Esophagus squamous epithelium (tissue), 5 donors: ENCODE measurements around the gene EFHC1. TPM values are rescaled to one million over a fixed set of nuclear protein-coding genes. Genes with fewer than 3 reads are reported as not detected.

ENCODE experiments used
- DNase-seq: peaks from one replicate; lab custom pipeline; 2025; lab: John Stamatoyannopoulos, UW
- H3K27ac ChIP-seq, 4 donors: fragments of 200-600 bp; sonication (generic); one replicate each; pipeline ENCODE4 v1.5.1; 2016 to 2019; ENCODE audit warnings: mild to moderate bottlenecking in 1 of 4
- H3K27me3 ChIP-seq, 4 donors: fragments of 200-600 bp; sonication (generic); 1 replicate in 3 of 4; 2 replicates in 1 of 4; pipeline versions ENCODE4 v1.5.1 to v1.6.0; 2017 to 2021; ENCODE audit warnings: antibody characterized with exemption in 1 of 4
- H3K36me3 ChIP-seq, 3 donors: fragments of 200-600 bp; sonication (generic); one replicate each; pipeline ENCODE4 v1.5.1; 2016 to 2019
- H3K4me1 ChIP-seq, 3 donors: fragments of 200-600 bp; sonication (generic); one replicate each; pipeline ENCODE4 v1.5.1; 2017 to 2019
- H3K4me3 ChIP-seq, 4 donors: fragments of 200-600 bp; sonication (generic); 1 replicate in 3 of 4; 2 replicates in 1 of 4; pipeline ENCODE4 v1.5.1; 2016 to 2019; ENCODE audit warnings: mild to moderate bottlenecking in 2 of 4, moderate library complexity in 1 of 4
- H3K9me3 ChIP-seq, 3 donors: fragments of 200-600 bp; sonication (generic); one replicate each; pipeline ENCODE4 v1.5.1; 2016 to 2019
- POLR2A ChIP-seq, 4 donors: fragments of 450-650 bp; IDR thresholded peaks; one replicate each; pipeline ENCODE4 v1.6.1; 2017; ENCODE audit warnings: antibody characterized with exemption in 4 of 4, mild to moderate bottlenecking in 4 of 4, moderate library complexity in 3 of 4
- WGBS, 2 donors: methylation state at CpG; one replicate each; pipeline ENCODE4 v1.1.5; 2018; 5-methylcytosine and 5-hydroxymethylcytosine counted together
- intact Hi-C: fragments of 100-400 bp; cut with DNase I; formaldehyde crosslinking; loops from one replicate; pipeline ENCODE4 v1.15.0; 2022
- total RNA-seq, 4 donors: library from RNA; depleted of rRNA; stranded (reverse); fragments of >200 nt; gene quantifications; one replicate each; pipeline ENCODE4 v1.1.0, GENCODE V29; 2016
- TF ChIP-seq, protein P1 (sequence below), 6 experiments: fragments of 450-650 bp in 4 of 6; fragments of 200-600 bp in 2 of 6; sonication (generic) in 2 of 6; IDR thresholded peaks; one replicate each; pipeline ENCODE4 v1.5.1; 2016 to 2019; ENCODE audit warnings: antibody characterized with exemption in 6 of 6, mild to moderate bottlenecking in 4 of 6, moderate library complexity in 4 of 6
- donor health status: DM: yes; HTN: yes; CAD: no.

The EFHC1 gene
- total RNA-seq, 4 donors from 2014 or later, result 4.0 to 17.5 (median 9.9) TPM

GRCh38 chr6:52532457-52532856, 112.3 kb downstream of the EFHC1 start:
- TF ChIP-seq POLR2A (IDR thresholded peaks at IDR 0.05), result no peak
- TF ChIP-seq, protein P1, sequence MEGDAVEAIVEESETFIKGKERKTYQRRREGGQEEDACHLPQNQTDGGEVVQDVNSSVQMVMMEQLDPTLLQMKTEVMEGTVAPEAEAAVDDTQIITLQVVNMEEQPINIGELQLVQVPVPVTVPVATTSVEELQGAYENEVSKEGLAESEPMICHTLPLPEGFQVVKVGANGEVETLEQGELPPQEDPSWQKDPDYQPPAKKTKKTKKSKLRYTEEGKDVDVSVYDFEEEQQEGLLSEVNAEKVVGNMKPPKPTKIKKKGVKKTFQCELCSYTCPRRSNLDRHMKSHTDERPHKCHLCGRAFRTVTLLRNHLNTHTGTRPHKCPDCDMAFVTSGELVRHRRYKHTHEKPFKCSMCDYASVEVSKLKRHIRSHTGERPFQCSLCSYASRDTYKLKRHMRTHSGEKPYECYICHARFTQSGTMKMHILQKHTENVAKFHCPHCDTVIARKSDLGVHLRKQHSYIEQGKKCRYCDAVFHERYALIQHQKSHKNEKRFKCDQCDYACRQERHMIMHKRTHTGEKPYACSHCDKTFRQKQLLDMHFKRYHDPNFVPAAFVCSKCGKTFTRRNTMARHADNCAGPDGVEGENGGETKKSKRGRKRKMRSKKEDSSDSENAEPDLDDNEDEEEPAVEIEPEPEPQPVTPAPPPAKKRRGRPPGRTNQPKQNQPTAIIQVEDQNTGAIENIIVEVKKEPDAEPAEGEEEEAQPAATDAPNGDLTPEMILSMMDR (IDR thresholded peaks at IDR 0.05), result no peak
- Histone ChIP-seq H3K27me3 (no peaks in the 10 kb centered on the region), H3K4me3 (no peak overlapping the region), H3K27ac (no peak overlapping the region), H3K4me1 (peaks cover 0 to 15% (median 8%) of the 10 kb centered on the region in 3 donors), H3K36me3 (peaks cover 0 to 23% (median 0%) of the 10 kb centered on the region in 3 donors), H3K9me3 (no peaks in the 10 kb centered on the region)
- 82 to 89% methylated on average over 2 of the region's 2 CpGs for WGBS, 2 donors
- intact Hi-C loops, result no loop called here
- no peak for DNase-seq

DNA sequence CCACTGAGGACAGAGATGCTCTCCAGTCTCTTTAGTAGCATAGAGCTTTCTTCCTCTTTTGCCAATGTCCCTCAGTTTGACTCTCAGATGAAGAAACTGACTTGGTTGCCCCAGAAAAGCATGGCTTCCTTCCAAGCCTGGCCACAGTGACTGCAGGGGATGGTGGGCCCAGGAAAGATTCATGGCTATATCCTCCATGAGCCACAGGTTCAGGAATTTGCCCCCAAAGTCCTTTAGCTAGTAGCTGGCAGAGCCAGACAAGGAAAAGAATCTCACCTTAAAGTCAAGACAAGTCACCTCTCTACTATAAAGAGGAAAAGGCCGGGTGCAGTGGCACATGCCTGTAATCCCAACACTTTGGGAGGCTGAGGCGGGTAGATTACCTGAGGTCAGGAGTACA, 113.3 kb downstream of the EFHC1 start:
- Histone ChIP-seq H3K9me3 (no peaks in the 10 kb centered on the region), H3K4me3 (no peak overlapping the region), H3K27me3 (no peaks in the 10 kb centered on the region), H3K4me1 (peaks cover 0 to 25% (median 18%) of the 10 kb centered on the region in 3 donors), H3K36me3 (peaks cover 0 to 23% (median 0%) of the 10 kb centered on the region in 3 donors), H3K27ac (no peak overlapping the region)
- intact Hi-C loops, result no loop called here
- TF ChIP-seq, protein P1 (IDR thresholded peaks at IDR 0.05), result no peak
- no peak for TF ChIP-seq POLR2A (IDR thresholded peaks at IDR 0.05)
- DNase-seq, result no peak
- 94 to 100% methylated on average over 2 of the region's 2 CpGs for WGBS, 2 donors

DNA sequence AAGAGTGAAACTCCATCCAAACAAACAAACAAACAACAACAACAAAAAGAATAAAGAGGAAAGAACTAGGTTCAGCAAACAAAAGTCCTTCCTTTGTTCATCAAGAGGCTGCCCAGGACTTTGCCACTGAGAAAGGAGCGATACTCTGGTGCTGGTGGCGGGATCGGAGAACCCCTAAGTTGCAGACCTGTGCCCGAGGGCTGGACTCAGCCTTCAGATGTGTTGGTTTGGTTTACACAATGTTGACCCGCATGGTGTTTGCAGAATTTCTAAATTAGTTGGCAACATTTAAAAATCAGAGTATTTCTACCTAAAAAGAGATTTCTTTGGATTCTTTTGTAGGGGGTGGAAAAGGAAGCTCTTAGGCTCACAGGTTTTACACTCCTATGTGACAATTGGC, 114.2 kb downstream of the EFHC1 start:
- DNase-seq, result no peak
- no peak for TF ChIP-seq POLR2A (IDR thresholded peaks at IDR 0.05)
- TF ChIP-seq, protein P1 (IDR thresholded peaks at IDR 0.05), result no peak
- Histone ChIP-seq H3K9me3 (no peaks in the 10 kb centered on the region), H3K27me3 (no peaks in the 10 kb centered on the region), H3K36me3 (peaks cover 0 to 23% (median 0%) of the 10 kb centered on the region in 3 donors), H3K4me3 (no peak overlapping the region), H3K27ac (no peak overlapping the region), H3K4me1 (peaks cover 0 to 34% (median 20%) of the 10 kb centered on the region in 3 donors)
- WGBS, 2 donors, result 97% methylated on average over 5 of the region's 5 CpGs
- intact Hi-C loops, result no loop called here

GRCh38 chr6:52534966-52535390, 114.8 kb downstream of the EFHC1 start:
- H3K27me3 ChIP-seq, result no peaks in the 10 kb centered on the region
- H3K9me3 ChIP-seq, result no peaks in the 10 kb centered on the region
- DNase-seq, result no peak
- no peak overlapping the region for H3K27ac ChIP-seq
- no peak overlapping the region for H3K4me3 ChIP-seq
- TF ChIP-seq, protein P1 (IDR thresholded peaks at IDR 0.05), result no peak
- no peak for TF ChIP-seq POLR2A (IDR thresholded peaks at IDR 0.05)
- intact Hi-C loops, result no loop called here
- 63 to 93% methylated on average over 3 of the region's 3 CpGs for WGBS, 2 donors
- H3K36me3 ChIP-seq, result peaks cover 0 to 23% (median 0%) of the 10 kb centered on the region in 3 donors
- peaks cover 0 to 40% (median 20%) of the 10 kb centered on the region in 3 donors for H3K4me1 ChIP-seq

DNA sequence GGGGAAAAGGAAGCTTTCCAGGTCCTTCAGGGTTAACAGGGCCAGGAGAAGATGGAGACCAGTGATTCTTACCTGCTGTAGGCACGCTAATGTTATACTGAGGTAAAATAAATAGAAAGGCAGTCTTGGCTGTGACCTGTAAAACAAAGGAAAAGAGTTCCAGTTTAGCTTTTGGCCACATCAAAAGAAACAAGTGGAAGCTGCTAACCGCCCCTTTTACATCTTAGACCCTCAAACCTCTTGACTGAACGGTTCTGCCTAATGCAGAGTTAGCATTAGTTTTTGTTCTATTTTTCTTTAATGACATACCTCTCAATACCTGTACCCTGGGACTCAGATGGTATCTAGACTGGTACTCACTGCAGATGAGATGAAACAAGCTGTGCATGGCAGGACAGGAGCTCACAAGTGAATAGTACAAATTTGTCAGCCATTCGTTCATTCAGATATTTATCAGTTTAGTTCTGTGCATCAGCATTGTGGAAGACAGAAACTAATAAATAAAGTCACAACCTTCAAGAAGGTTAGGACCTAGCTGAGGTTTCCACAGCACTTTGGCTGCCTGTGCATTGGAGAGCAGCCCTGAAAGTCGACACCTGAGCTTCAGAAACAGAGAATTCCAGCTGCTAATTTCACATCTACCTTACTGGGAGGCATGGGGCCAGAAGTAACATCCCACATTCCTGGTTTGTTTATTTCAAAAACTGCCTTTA, 115.7 kb downstream of the EFHC1 start:
- H3K4me3 ChIP-seq, result no peak overlapping the region
- H3K27ac ChIP-seq, result no peak overlapping the region
- peaks cover 0 to 23% (median 0%) of the 10 kb centered on the region in 3 donors for H3K36me3 ChIP-seq
- DNase-seq, result no peak
- no peak for TF ChIP-seq POLR2A (IDR thresholded peaks at IDR 0.05)
- TF ChIP-seq, protein P1 (IDR thresholded peaks at IDR 0.05), result no peak
- H3K9me3 ChIP-seq, result no peaks in the 10 kb centered on the region
- intact Hi-C loops, result no loop called here
- H3K27me3 ChIP-seq, result no peaks in the 10 kb centered on the region
- peaks cover 0 to 49% (median 28%) of the 10 kb centered on the region in 3 donors for H3K4me1 ChIP-seq
- 76 to 78% methylated on average over 5 of the region's 5 CpGs for WGBS, 2 donors
